Measurements from ENCODE around the gene ELOA.
A peak's percentile ranks its signal among the peaks of the same experiment; 100 is the strongest.
"Not testable (repeated sequence)": the region's sequence is repeated elsewhere in the genome, so short reads cannot be mapped to it uniquely, and the experiment has no call there.

ELOA gene

GRCh38 chr1:23743287-23744152 lies at the start of gene ELOA:
ELOA (plus strand) TSS chr1:23743471; CDS start chr1:23743504, 33 bp downstream.
- DNase-seq = peak; percentile 89

GRCh38 chr1:23693599-23693998 lies 49.7 kb upstream of the ELOA start:
- DNase-seq = no peak

GRCh38 chr1:23694371-23694770 lies 48.9 kb upstream of the ELOA start:
- no peak for DNase-seq

- no peak for DNase-seq
Observed at GRCh38 chr1:23695667-23696066, 47.6 kb upstream of the ELOA start.

- DNase-seq = no peak
Observed at GRCh38 chr1:23696335-23696989, 46.8 kb upstream of the ELOA start.

- no peak for DNase-seq
Observed at GRCh38 chr1:23698466-23698865, 44.8 kb upstream of the ELOA start.

GRCh38 chr1:23699280-23700179 lies 43.7 kb upstream of the ELOA start:
- DNase-seq = no peak

- DNase-seq = no peak
Observed at GRCh38 chr1:23701310-23701709, 42.0 kb upstream of the ELOA start.

GRCh38 chr1:23701996-23702395 lies 41.3 kb upstream of the ELOA start:
- DNase-seq = no peak

GRCh38 chr1:23704834-23705495 lies 38.3 kb upstream of the ELOA start:
- no peak for DNase-seq

- DNase-seq = no peak
Observed at GRCh38 chr1:23709229-23709628, 34.0 kb upstream of the ELOA start.

- DNase-seq = no peak
Observed at GRCh38 chr1:23718482-23718881, 24.8 kb upstream of the ELOA start.

GRCh38 chr1:23719162-23719820 lies 24.0 kb upstream of the ELOA start:
- DNase-seq = no peak

GRCh38 chr1:23720256-23720995 lies 22.8 kb upstream of the ELOA start:
- DNase-seq = peak; percentile 58

GRCh38 chr1:23722652-23723051 lies 20.6 kb upstream of the ELOA start:
- DNase-seq = no peak

- no peak for DNase-seq
Observed at GRCh38 chr1:23726686-23727085, 16.6 kb upstream of the ELOA start.

GRCh38 chr1:23727362-23727811 lies 15.9 kb upstream of the ELOA start:
- no peak for DNase-seq

GRCh38 chr1:23732363-23733224 lies 10.7 kb upstream of the ELOA start:
- no peak for DNase-seq

- not testable (repeated sequence) for DNase-seq
Observed at GRCh38 chr1:23733281-23733680, 10.0 kb upstream of the ELOA start.

GRCh38 chr1:23736437-23737134 lies 6.7 kb upstream of the ELOA start:
- peak; percentile 57 for DNase-seq
